GM23248 (cell line): Measurements from ENCODE around the gene LSP1. TPM values are rescaled to one million over a fixed set of nuclear protein-coding genes. Genes with fewer than 3 reads are reported as not detected.

ENCODE experiments used
- DNase-seq: peaks from one replicate; pipeline ENCODE4 v3.0.0-alpha.2; 2015
- H2AFZ ChIP-seq: fragments of 200-600 bp; sonication (generic); 2 replicates; pipeline ENCODE4 v1.6.1; 2016; ENCODE audit warnings: antibody characterized with exemption
- H3F3A ChIP-seq: fragments of 200-600 bp; sonication (generic); 2 replicates; pipeline ENCODE4 v1.6.1; 2016; ENCODE audit warnings: mild to moderate bottlenecking, antibody characterized with exemption, mixed run types; ENCODE audit not compliant: insufficient read depth
- H3K27ac ChIP-seq: fragments of 200-600 bp; sonication (generic); 2 replicates; pipeline ENCODE4 v1.5.1; 2016; ENCODE audit warnings: mild to moderate bottlenecking
- H3K27me3 ChIP-seq: fragments of 200-600 bp; sonication (generic); replicated peaks from 2 replicates; pipeline ENCODE4 v1.6.1; 2016; ENCODE audit warnings: mild to moderate bottlenecking; ENCODE audit not compliant: insufficient read depth
- H3K36me3 ChIP-seq: fragments of 200-600 bp; sonication (generic); 2 replicates; pipeline ENCODE4 v1.6.1; 2016; ENCODE audit warnings: low read depth, mild to moderate bottlenecking
- H3K4me1 ChIP-seq: fragments of 200-600 bp; sonication (generic); 2 replicates; pipeline ENCODE4 v1.6.1; 2016; ENCODE audit warnings: mild to moderate bottlenecking; ENCODE audit not compliant: insufficient read depth
- H3K4me2 ChIP-seq: fragments of 200-600 bp; sonication (generic); one replicate; pipeline ENCODE4 v1.6.1; 2016; ENCODE audit warnings: mild to moderate bottlenecking; ENCODE audit not compliant: unreplicated experiment
- H3K4me3 ChIP-seq: fragments of 200-600 bp; sonication (generic); 2 replicates; pipeline ENCODE4 v1.5.1; 2016; ENCODE audit warnings: mild to moderate bottlenecking
- H3K79me2 ChIP-seq: fragments of 200-600 bp; sonication (generic); 2 replicates; pipeline ENCODE4 v1.6.1; 2016; ENCODE audit warnings: mild to moderate bottlenecking; ENCODE audit not compliant: insufficient read depth
- H3K9ac ChIP-seq: fragments of 200-600 bp; sonication (generic); 2 replicates; pipeline ENCODE4 v1.6.1; 2016; ENCODE audit warnings: mild to moderate bottlenecking
- H3K9me2 ChIP-seq: fragments of 200-600 bp; sonication (generic); 2 replicates; pipeline ENCODE4 v1.6.1; 2016; ENCODE audit warnings: mixed run types, mild to moderate bottlenecking, moderate library complexity; ENCODE audit not compliant: insufficient read depth
- H3K9me3 ChIP-seq: fragments of 200-600 bp; sonication (generic); one replicate; pipeline ENCODE4 v1.6.1; 2017; ENCODE audit warnings: low read depth
- H4K20me1 ChIP-seq: fragments of 200-600 bp; sonication (generic); 2 replicates; pipeline ENCODE4 v1.6.0; 2016; ENCODE audit not compliant: insufficient read depth
- EZH2 ChIP-seq: fragments of 200-600 bp; sonication (generic); IDR thresholded peaks from 2 replicates; pipeline ENCODE4 v1.6.1; 2018; ENCODE audit warnings: antibody characterized with exemption, mild to moderate bottlenecking; ENCODE audit not compliant: insufficient read depth, poor library complexity, severe bottlenecking
- EZH2phosphoT487 ChIP-seq: fragments of 200-600 bp; sonication (generic); IDR thresholded peaks from 2 replicates; pipeline ENCODE4 v1.6.1; 2018; ENCODE audit warnings: antibody characterized with exemption, moderate library complexity, mild to moderate bottlenecking, low read depth; ENCODE audit not compliant: insufficient read depth
- WGBS, 2 experiments: methylation state at CpG; one replicate each; pipeline ENCODE4 v1.1.6; 2015 to 2017; ENCODE audit warnings: low lambda C conversion rate in 2 of 2, low coverage in 1 of 2; ENCODE audit errors: missing lambda C conversion rate in 2 of 2; 5-methylcytosine and 5-hydroxymethylcytosine counted together
- in situ Hi-C: fragments of 300-500 bp; cut with MboI; formaldehyde crosslinking; loops from 2 replicates; pipeline ENCODE4 v1.15.0; 2020
- polyA plus RNA-seq: library from polyadenylated mRNA; unstranded; fragments of >200 nt; fragmentation: Nextera tagmentation; extraction: Ambion mirVana; gene quantifications from 2 replicates; pipeline ENCODE4 v1.2.1, GENCODE V29; 2016
- total RNA-seq: library from RNA; depleted of rRNA; stranded (reverse); fragments of >200 nt; shearing (Covaris generic); gene quantifications from 2 replicates; pipeline ENCODE4 v1.2.3, GENCODE V29; 2014

The LSP1 gene
- total and polyA plus RNA-seq, 2 experiments from 2014 or later: 0.36 TPM; not detected in 1

DNA sequence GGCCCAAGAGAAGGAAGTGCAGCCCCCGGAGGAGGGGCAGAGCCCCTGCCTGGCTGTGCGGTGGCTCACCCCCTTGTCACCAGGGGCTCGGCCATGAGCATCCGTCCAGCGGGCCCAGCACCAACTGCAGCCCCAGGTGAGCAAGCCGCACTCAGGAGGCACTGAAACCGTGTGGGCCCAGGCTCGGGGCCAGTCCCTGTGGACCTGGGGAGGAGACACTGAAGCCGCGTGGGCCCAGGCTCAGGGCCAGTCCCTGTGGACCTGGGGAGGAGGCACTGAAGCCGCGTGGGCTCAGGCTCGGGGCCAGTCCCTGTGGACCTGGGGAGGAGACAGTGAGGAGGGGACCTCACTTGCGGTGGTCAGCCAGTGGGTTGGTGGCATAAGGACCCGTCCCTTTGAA is 13.9 kb downstream of the LSP1 start:
- Histone ChIP-seq H3K9me3 (no peaks in the 10 kb centered on the region), H3F3A (no peaks in the 10 kb centered on the region), H3K4me1 (peaks cover 15% of the 10 kb centered on the region), H3K27ac (no peak overlapping the region), H3K4me2 (no peak overlapping the region), H3K79me2 (no peaks in the 10 kb centered on the region), H4K20me1 (no peaks in the 10 kb centered on the region), H3K9ac (no peak overlapping the region), H3K4me3 (no peak overlapping the region), H3K9me2 (no peaks in the 10 kb centered on the region), H3K27me3 (peaks cover 34% of the 10 kb centered on the region), H2AFZ (no peak overlapping the region), H3K36me3 (no peaks in the 10 kb centered on the region)
- WGBS, 2 experiments: 83 to 87% methylated on average over 15 of the region's 15 CpGs
- in situ Hi-C loops: loop anchor here (25.0 kb wide), 1 partner anchor 296 kb away; the partner anchor contains the start of genes INS and TH
- DNase-seq: no peak
- TF ChIP-seq EZH2 (no peak), EZH2phosphoT487 (no peak)

- TF ChIP-seq EZH2phosphoT487 (no peak), EZH2 (no peak)
- WGBS, 2 experiments: 56 to 66% methylated on average over 6 to 8 of the region's 8 CpGs
Observed at GRCh38 chr11:1867381-1867780, 14.5 kb downstream of the LSP1 start.

DNA sequence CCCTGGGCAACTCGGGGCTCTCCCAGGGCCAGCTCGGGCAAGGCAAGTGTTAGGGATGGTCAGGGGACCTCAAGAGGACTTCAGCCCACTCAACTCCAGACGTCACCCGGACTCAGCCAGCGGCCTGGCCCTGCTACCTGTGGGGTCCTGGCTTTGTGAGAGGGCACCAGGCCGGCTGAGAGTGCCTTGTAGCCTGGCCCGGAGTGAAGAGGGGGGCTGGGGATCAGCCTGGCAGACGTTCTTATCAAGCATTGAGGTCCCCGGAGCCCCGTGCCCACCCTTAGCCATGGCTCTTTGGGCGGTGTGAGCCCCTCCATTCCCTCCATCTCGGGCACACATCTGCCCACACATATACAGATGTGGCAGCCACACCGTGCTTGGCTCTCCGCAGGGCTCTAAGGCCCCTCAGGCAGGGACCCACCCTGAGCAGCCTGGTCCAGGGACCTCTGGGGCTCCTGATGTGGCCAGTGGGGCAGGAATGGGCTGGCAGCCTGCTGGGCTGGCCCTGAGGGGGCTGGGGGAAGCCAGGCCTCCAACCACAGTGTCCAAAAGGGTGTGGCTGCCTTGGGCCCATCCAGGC is 15.3 kb downstream of the LSP1 start:
- no peak overlapping the region for H3K9ac ChIP-seq
- WGBS, 2 experiments: 52 to 66% methylated on average over 14 of the region's 14 CpGs
- H3K4me1 ChIP-seq: peaks cover 12% of the 10 kb centered on the region
- H3K4me2 ChIP-seq: no peak overlapping the region
- no peak for DNase-seq
- no peaks in the 10 kb centered on the region for H3K9me2 ChIP-seq
- H3K79me2 ChIP-seq: no peaks in the 10 kb centered on the region
- no peak overlapping the region for H3K27ac ChIP-seq
- no peaks in the 10 kb centered on the region for H3F3A ChIP-seq
- no peak overlapping the region for H3K4me3 ChIP-seq
- TF ChIP-seq EZH2 (no peak), EZH2phosphoT487 (no peak)
- no peaks in the 10 kb centered on the region for H3K36me3 ChIP-seq
- H3K27me3 ChIP-seq: peaks cover 34% of the 10 kb centered on the region
- no peaks in the 10 kb centered on the region for H4K20me1 ChIP-seq
- no peak overlapping the region for H2AFZ ChIP-seq
- no peaks in the 10 kb centered on the region for H3K9me3 ChIP-seq
- in situ Hi-C loops: loop anchor here (25.0 kb wide), 1 partner anchor 294 kb away; the partner anchor contains the start of genes INS and TH

More at GRCh38 chr11:1867381-1867780, 14.5 kb downstream of the LSP1 start:
- H3K9me2 ChIP-seq: no peaks in the 10 kb centered on the region
- H3K9me3 ChIP-seq: no peaks in the 10 kb centered on the region
- H3K27ac ChIP-seq: no peak overlapping the region
- no peak overlapping the region for H3K9ac ChIP-seq
- no peaks in the 10 kb centered on the region for H3F3A ChIP-seq
- DNase-seq: no peak
- no peak overlapping the region for H3K4me2 ChIP-seq
- H3K36me3 ChIP-seq: no peaks in the 10 kb centered on the region
- H3K79me2 ChIP-seq: no peaks in the 10 kb centered on the region
- no peak overlapping the region for H3K4me3 ChIP-seq
- no peak overlapping the region for H2AFZ ChIP-seq
- no peaks in the 10 kb centered on the region for H4K20me1 ChIP-seq
- peaks cover 34% of the 10 kb centered on the region for H3K27me3 ChIP-seq
- peaks cover 15% of the 10 kb centered on the region for H3K4me1 ChIP-seq
- in situ Hi-C loops: loop anchor here (25.0 kb wide), 1 partner anchor 295 kb away; the partner anchor contains the start of genes INS and TH

DNA sequence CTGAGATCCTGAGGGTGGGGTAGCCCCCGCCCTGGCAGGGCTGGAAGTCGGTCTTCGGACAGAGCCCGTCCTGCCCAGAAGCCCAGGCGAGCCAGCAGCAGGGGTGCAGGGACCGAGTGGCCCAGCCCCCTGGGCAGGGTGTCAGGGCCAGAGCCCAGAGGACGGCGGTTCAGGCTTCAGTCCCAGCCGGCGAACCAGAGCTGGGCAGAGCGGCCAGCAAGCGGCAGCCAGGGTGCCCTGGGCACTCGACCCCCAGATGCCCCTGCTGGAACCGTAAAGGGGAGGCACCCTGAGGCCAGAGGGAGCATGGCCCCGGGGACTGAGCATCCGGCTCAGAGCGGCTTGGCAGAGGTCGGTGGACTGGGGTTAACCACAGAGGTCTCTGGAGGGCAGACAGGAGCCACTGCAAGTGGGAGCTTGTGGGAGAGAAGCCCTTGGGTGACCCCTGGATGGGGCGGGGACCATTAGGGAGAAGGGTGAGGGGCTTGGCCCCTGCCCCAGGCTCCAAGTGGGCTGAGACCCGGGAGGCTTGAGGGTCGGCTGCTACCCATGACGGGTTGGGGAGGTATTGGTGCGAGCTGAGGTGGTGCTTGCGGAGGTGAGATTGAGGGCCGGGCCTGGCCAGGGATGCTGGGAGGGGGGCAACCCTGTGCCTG is 15.9 kb downstream of the LSP1 start:
- Histone ChIP-seq H3K9ac (no peak overlapping the region), H3K9me2 (no peaks in the 10 kb centered on the region), H4K20me1 (no peaks in the 10 kb centered on the region), H3K9me3 (no peaks in the 10 kb centered on the region), H3K27ac (no peak overlapping the region), H2AFZ (no peak overlapping the region), H3K4me3 (no peak overlapping the region), H3K27me3 (peaks cover 34% of the 10 kb centered on the region), H3F3A (no peaks in the 10 kb centered on the region), H3K4me2 (no peak overlapping the region), H3K79me2 (no peaks in the 10 kb centered on the region), H3K4me1 (peaks cover 8% of the 10 kb centered on the region), H3K36me3 (no peaks in the 10 kb centered on the region)
- 7 to 12% methylated on average over 24 to 25 of the region's 25 CpGs for WGBS, 2 experiments
- no peak for TF ChIP-seq EZH2
- 0 out of 2 replicates have a peak, but pooled peaks have one; percentile 43 for TF ChIP-seq EZH2phosphoT487
- DNase-seq: no peak
- in situ Hi-C loops: loop anchor here (25.0 kb wide), 1 partner anchor 294 kb away; the partner anchor contains the start of genes INS and TH
